ENCODE data around the gene CNTNAP2. TPM values are rescaled to one million over a fixed set of nuclear protein-coding genes. Genes with fewer than 3 reads are reported as not detected.

CNTNAP2 gene
- total and polyA plus RNA-seq, 2 of the 8 experiments (the other 6 are each of a cell fraction or from before 2014, with no cell fraction given) = 27.9 to 71.0 TPM

DNA sequence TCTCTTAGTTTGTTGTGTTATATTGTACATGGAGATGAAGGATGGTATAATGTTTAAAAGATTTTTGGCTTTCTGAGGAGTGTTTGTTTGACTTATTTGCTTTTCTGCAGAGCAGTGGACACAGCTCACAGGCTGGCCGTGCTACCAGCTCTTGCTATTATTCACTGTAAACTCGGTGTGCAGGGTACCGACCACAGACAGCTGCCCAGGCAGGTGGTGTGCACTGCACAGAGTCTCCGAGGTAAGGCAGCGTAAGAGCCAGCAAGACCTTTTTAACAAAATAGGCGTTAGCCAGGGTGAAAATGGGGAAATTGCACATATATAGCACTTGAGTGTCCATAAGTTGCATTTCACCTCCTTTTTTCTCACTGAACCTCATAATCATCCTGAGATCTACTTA is 438.0 kb downstream of the CNTNAP2 start:
- Histone ChIP-seq H3K4ac (replicated peaks; ENCODE audit: insufficient read length, low read depth, low read length) (no peak overlapping the region), H3K9me3 (ENCODE audit: insufficient read depth in 2 of 2, low read depth in 1 of 2, low read length in 1 of 2) (no peaks in the 10 kb centered on the region), H3K56ac (replicated peaks; ENCODE audit: insufficient read length, low read depth, low read length) (no peak overlapping the region), H3K23me2 (ENCODE audit: low read depth, low read length) (no peaks in the 10 kb centered on the region), H2BK15ac (ENCODE audit: low read length) (no peak overlapping the region), H4K91ac (replicated peaks; ENCODE audit: insufficient read length, low read length) (no peak overlapping the region), H3K36me3 (ENCODE audit: control insufficient read depth in 2 of 4, insufficient read depth in 4 of 4, low read length in 3 of 4) (no peaks in the 10 kb centered on the region), H3K27ac (ENCODE audit: low read depth, low read length) (no peak overlapping the region), H4K5ac (ENCODE audit: insufficient read length, low read depth, low read length) (no peak overlapping the region), H2BK20ac (ENCODE audit: low read length) (no peak overlapping the region), H2AFZ (ENCODE audit: low read length) (no peak overlapping the region), H3K4me3 (ENCODE audit: extremely low read depth in 1 of 4, insufficient read depth in 2 of 4, low read depth in 3 of 4, low read length in 4 of 4) (no peak overlapping the region), H3K14ac (ENCODE audit: insufficient read length) (no peak overlapping the region), H4K20me1 (replicated peaks in 1 of 2; ENCODE audit: control insufficient read depth in 1 of 2, insufficient read depth in 2 of 2, low read length in 2 of 2) (no peaks in the 10 kb centered on the region), H2AK5ac (ENCODE audit: low read depth, low read length) (no peak overlapping the region), H3K4me2 (ENCODE audit: insufficient read depth in 1 of 2, low read depth in 2 of 2, low read length in 2 of 2) (no peak overlapping the region), H3K79me2 (ENCODE audit: control insufficient read depth in 1 of 2, insufficient read depth in 2 of 2, low read length in 2 of 2) (no peaks in the 10 kb centered on the region), H3K23ac (ENCODE audit: insufficient read length) (no peak overlapping the region), H2BK120ac (replicated peaks; ENCODE audit: low read depth, low read length) (no peak overlapping the region), H3K27me3 (replicated peaks in 1 of 4; ENCODE audit: control insufficient read depth in 3 of 4, extremely low read depth in 1 of 4, insufficient read depth in 3 of 4, low read length in 3 of 4) (no peaks in the 10 kb centered on the region), H4K8ac (ENCODE audit: extremely low read depth, insufficient read depth, low read length) (no peak overlapping the region; the same call in 1 of the 2 replicates), H3K18ac (ENCODE audit: extremely low read depth, low read length) (no peak overlapping the region), H3K79me1 (ENCODE audit: low read depth, low read length) (no peaks in the 10 kb centered on the region), H2BK12ac (ENCODE audit: low read depth, low read length) (no peak overlapping the region), H3K4me1 (replicated peaks in 1 of 4; ENCODE audit: control insufficient read depth in 3 of 4, insufficient read depth in 4 of 4, low read length in 3 of 4) (no peaks in the 10 kb centered on the region), H2BK5ac (ENCODE audit: low read depth, low read length) (no peak overlapping the region), H3K9ac (replicated peaks in 1 of 4; ENCODE audit: extremely low read depth in 1 of 4, low read depth in 3 of 4, low read length in 3 of 4) (no peak overlapping the region)
- ChIA-PET CTCF (ENCODE audit: partially characterized antibody) (interaction anchor here (0.7 kb wide), 1 partner anchor 11 kb away, joined by 3 read pairs; no protein-coding TSS in a partner anchor), POLR2A (ENCODE audit: partially characterized antibody) (no interaction called here)
- FAIRE-seq = no peak
- 83% methylated on average over 6 of the region's 6 CpGs; no CpG with 5 or more reads in 1 of the 2 experiments for WGBS, 2 experiments (ENCODE audit: extremely low coverage in 1 of 2, insufficient coverage in 1 of 2, insufficient read length in 1 of 2, insufficient replicate concordance in 2 of 2, low coverage in 1 of 2, low lambda C conversion rate in 2 of 2, missing lambda C conversion rate in 1 of 2)
- no peak for DNase-seq (ENCODE audit: low read depth in 1 of 2, low spot score in 2 of 2)
- TF ChIP-seq JUN (IDR thresholded peaks at IDR 0.05; ENCODE audit: low read depth, low read length) = no peak
- no peak for TF ChIP-seq PHF8 (conservative IDR thresholded peaks at IDR 0.05; ENCODE audit: low read depth, low read length)
- no peak for TF ChIP-seq GABPA (IDR thresholded peaks at IDR 0.05; ENCODE audit: borderline replicate concordance, insufficient read depth, low read length)
